ENCODE measurements around the gene SRF.

DNA sequence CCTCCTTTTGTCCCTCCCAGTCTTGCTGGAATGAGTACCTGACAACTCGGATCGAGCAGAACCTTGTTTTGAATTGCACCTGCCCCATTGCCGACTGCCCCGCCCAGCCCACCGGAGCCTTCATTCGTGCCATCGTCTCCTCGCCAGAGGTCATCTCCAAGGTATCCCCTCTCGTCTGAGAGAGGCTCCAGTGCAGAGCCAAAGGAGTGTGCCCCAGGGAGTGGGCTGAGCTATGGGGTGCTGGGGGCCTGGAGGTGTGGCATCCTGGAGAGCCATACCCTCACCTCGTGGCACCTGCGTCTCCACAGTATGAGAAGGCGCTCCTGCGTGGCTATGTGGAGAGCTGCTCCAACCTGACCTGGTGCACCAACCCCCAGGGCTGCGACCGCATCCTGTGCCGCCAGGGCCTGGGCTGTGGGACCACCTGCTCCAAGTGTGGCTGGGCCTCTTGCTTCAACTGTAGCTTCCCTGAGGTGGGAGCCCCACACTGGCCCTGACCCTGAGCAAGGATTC lies 49.4 kb downstream of the SRF start:
- TF ChIP-seq POLR2AphosphoS5 (IDR thresholded peaks at IDR 0.05; ENCODE audit: low read depth, low read length) (no peak; the same call in 1 of the 2 replicates), SIN3A (IDR thresholded peaks at IDR 0.05; ENCODE audit: borderline replicate concordance, insufficient read depth, low read length) (no peak), TAF1 (IDR thresholded peaks at IDR 0.05; ENCODE audit: borderline replicate concordance, insufficient read depth, low read length) (no peak)
- TF ChIP-seq, protein P1, sequence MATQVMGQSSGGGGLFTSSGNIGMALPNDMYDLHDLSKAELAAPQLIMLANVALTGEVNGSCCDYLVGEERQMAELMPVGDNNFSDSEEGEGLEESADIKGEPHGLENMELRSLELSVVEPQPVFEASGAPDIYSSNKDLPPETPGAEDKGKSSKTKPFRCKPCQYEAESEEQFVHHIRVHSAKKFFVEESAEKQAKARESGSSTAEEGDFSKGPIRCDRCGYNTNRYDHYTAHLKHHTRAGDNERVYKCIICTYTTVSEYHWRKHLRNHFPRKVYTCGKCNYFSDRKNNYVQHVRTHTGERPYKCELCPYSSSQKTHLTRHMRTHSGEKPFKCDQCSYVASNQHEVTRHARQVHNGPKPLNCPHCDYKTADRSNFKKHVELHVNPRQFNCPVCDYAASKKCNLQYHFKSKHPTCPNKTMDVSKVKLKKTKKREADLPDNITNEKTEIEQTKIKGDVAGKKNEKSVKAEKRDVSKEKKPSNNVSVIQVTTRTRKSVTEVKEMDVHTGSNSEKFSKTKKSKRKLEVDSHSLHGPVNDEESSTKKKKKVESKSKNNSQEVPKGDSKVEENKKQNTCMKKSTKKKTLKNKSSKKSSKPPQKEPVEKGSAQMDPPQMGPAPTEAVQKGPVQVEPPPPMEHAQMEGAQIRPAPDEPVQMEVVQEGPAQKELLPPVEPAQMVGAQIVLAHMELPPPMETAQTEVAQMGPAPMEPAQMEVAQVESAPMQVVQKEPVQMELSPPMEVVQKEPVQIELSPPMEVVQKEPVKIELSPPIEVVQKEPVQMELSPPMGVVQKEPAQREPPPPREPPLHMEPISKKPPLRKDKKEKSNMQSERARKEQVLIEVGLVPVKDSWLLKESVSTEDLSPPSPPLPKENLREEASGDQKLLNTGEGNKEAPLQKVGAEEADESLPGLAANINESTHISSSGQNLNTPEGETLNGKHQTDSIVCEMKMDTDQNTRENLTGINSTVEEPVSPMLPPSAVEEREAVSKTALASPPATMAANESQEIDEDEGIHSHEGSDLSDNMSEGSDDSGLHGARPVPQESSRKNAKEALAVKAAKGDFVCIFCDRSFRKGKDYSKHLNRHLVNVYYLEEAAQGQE (IDR thresholded peaks at IDR 0.05; ENCODE audit: insufficient read depth in 1 of 2, low read depth in 2 of 2, low read length in 2 of 2): no peak
